ENCODE results near the gene FOXP1. TPM values are rescaled to one million over a fixed set of nuclear protein-coding genes. Genes with fewer than 3 reads are reported as not detected.

FOXP1 gene
- total RNA-seq, 1 experiment from 2014 or later: 58.4 TPM

DNA sequence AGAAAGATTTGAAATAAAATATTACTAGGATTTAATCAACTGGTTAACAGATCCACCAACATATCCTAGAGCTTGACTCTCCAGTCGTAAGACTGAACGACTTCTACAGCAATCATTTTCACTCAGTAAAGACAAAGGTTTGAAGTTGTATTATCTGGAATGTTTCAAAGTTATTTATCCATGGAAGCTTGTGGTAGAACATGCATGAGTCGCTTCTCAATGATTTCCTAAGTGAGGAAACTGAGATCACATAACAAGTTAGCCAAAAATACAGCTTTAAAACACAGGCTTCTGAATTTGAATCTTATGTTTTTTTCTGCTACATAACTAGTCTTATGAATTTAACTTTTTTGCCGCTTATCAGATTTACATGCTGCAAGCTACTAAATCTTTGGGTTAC is 241.8 kb downstream of the FOXP1 start:
- Histone ChIP-seq H3K4me1 (ENCODE audit: insufficient read depth, low read length, poor library complexity, severe bottlenecking) (no peaks in the 10 kb centered on the region), H3K36me3 (ENCODE audit: insufficient read depth, low read length, poor library complexity, severe bottlenecking) (no peaks in the 10 kb centered on the region), H3K4me3 (ENCODE audit: low read depth, low read length, poor library complexity, severe bottlenecking) (no peak overlapping the region), H3K9me3 (ENCODE audit: low read depth, low read length, poor library complexity, severe bottlenecking) (no peaks in the 10 kb centered on the region), H3K27ac (ENCODE audit: low read depth, low read length, poor library complexity, severe bottlenecking) (no peak overlapping the region), H3K27me3 (replicated peaks; ENCODE audit: insufficient read depth, low read depth, low read length, poor library complexity) (no peaks in the 10 kb centered on the region)
- TF ChIP-seq, protein P1, sequence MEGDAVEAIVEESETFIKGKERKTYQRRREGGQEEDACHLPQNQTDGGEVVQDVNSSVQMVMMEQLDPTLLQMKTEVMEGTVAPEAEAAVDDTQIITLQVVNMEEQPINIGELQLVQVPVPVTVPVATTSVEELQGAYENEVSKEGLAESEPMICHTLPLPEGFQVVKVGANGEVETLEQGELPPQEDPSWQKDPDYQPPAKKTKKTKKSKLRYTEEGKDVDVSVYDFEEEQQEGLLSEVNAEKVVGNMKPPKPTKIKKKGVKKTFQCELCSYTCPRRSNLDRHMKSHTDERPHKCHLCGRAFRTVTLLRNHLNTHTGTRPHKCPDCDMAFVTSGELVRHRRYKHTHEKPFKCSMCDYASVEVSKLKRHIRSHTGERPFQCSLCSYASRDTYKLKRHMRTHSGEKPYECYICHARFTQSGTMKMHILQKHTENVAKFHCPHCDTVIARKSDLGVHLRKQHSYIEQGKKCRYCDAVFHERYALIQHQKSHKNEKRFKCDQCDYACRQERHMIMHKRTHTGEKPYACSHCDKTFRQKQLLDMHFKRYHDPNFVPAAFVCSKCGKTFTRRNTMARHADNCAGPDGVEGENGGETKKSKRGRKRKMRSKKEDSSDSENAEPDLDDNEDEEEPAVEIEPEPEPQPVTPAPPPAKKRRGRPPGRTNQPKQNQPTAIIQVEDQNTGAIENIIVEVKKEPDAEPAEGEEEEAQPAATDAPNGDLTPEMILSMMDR (conservative IDR thresholded peaks at IDR 0.05; ENCODE audit: low read depth, low read length): no peak
- TF ChIP-seq EZH2 (IDR thresholded peaks at IDR 0.05; ENCODE audit: borderline replicate concordance, low read depth, low read length, poor library complexity, severe bottlenecking): no peak
- intact Hi-C loops (cut with micrococcal nuclease; ENCODE audit: unreplicated experiment): no loop called here
- DNase-seq (ENCODE audit: low spot score): no peak
- ChIA-PET CTCF (no interaction called here), POLR2A (ENCODE audit: low non-redundant PET) (no interaction called here)
- BruUV-seq (replicated peaks): no TSS peak

DNA sequence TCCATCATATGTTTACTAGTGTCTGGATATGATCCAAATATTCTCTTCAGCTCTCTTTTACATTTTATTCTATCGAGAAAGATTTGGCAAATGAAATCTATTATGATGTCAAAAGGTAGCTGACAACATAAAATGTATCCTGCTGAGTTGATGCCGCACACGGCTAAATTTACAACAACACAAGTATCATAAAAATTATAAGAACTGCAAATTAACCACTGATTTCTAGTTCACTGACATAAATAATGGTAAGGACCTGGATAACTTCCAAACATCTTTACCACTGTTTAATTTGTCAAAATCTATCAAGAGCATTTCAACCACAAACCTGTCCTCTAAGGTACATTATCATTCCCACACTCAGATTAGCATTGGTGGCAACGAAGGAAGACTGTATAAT is 244.5 kb downstream of the FOXP1 start:
- CTCF ChIA-PET: no interaction called here

DNA sequence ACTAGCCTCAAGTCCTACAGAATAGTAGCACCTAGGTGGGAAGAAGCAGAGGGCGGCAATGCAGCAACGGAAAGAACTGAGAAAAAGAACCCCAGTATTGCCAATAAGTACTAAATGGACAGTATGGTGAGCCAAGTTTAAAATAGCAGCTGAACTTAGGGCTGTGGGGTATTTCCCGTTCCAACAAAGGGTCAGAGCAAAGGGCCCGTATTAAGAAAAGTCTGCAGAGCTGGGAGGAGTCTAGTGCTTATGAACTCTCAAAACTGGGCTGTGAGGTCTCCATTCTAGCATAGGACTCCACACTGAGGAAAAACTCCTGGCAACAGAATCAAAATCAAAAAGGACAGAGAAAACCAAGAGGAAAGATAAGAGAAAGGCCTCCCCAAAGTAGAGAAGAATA is 250.7 kb downstream of the FOXP1 start:
- POLR2A ChIA-PET (ENCODE audit: low non-redundant PET): no interaction called here
- intact Hi-C loops (cut with micrococcal nuclease; ENCODE audit: unreplicated experiment): no loop called here
- CTCF ChIA-PET: no interaction called here

More for the DNA sequence above, 244.5 kb downstream of the FOXP1 start:
- no peak for DNase-seq (ENCODE audit: low spot score)
- TF ChIP-seq, protein P1 (conservative IDR thresholded peaks at IDR 0.05; ENCODE audit: low read depth, low read length): no peak
- TF ChIP-seq EZH2 (IDR thresholded peaks at IDR 0.05; ENCODE audit: borderline replicate concordance, low read depth, low read length, poor library complexity, severe bottlenecking): no peak
- no peaks in the 10 kb centered on the region for H3K4me1 ChIP-seq (ENCODE audit: insufficient read depth, low read length, poor library complexity, severe bottlenecking)
- no peak overlapping the region for H3K27ac ChIP-seq (ENCODE audit: low read depth, low read length, poor library complexity, severe bottlenecking)
- intact Hi-C loops (cut with micrococcal nuclease; ENCODE audit: unreplicated experiment): no loop called here
- H3K4me3 ChIP-seq (ENCODE audit: low read depth, low read length, poor library complexity, severe bottlenecking): no peak overlapping the region
- no TSS peak for BruUV-seq (replicated peaks)
- H3K36me3 ChIP-seq (ENCODE audit: insufficient read depth, low read length, poor library complexity, severe bottlenecking): no peaks in the 10 kb centered on the region
- POLR2A ChIA-PET (ENCODE audit: low non-redundant PET): no interaction called here
- H3K27me3 ChIP-seq (replicated peaks; ENCODE audit: insufficient read depth, low read depth, low read length, poor library complexity): no peaks in the 10 kb centered on the region
- H3K9me3 ChIP-seq (ENCODE audit: low read depth, low read length, poor library complexity, severe bottlenecking): no peaks in the 10 kb centered on the region

More for the DNA sequence above, 250.7 kb downstream of the FOXP1 start:
- Histone ChIP-seq H3K27me3 (replicated peaks; ENCODE audit: insufficient read depth, low read depth, low read length, poor library complexity) (no peaks in the 10 kb centered on the region), H3K36me3 (ENCODE audit: insufficient read depth, low read length, poor library complexity, severe bottlenecking) (no peaks in the 10 kb centered on the region), H3K9me3 (ENCODE audit: low read depth, low read length, poor library complexity, severe bottlenecking) (no peaks in the 10 kb centered on the region), H3K4me3 (ENCODE audit: low read depth, low read length, poor library complexity, severe bottlenecking) (no peak overlapping the region), H3K4me1 (ENCODE audit: insufficient read depth, low read length, poor library complexity, severe bottlenecking) (no peaks in the 10 kb centered on the region), H3K27ac (ENCODE audit: low read depth, low read length, poor library complexity, severe bottlenecking) (no peak overlapping the region)
- TF ChIP-seq, protein P1 (conservative IDR thresholded peaks at IDR 0.05; ENCODE audit: low read depth, low read length): no peak
- no peak for TF ChIP-seq EZH2 (IDR thresholded peaks at IDR 0.05; ENCODE audit: borderline replicate concordance, low read depth, low read length, poor library complexity, severe bottlenecking)
- no peak for DNase-seq (ENCODE audit: low spot score)
- no TSS peak for BruUV-seq (replicated peaks)
